Measurements from ENCODE around the gene CDC14B. TPM values are rescaled to one million over a fixed set of nuclear protein-coding genes. Genes with fewer than 3 reads are reported as not detected.

The CDC14B gene
- total RNA-seq, 2 donors from 2014 or later = 11.7 to 13.9 TPM

GRCh38 chr9:96486386-96487028 is 133.1 kb downstream of the CDC14B start:
- Mint-ChIP-seq H3K36me3 (ENCODE audit: insufficient read depth in 2 of 2) (peaks cover 2 to 16% of the 10 kb centered on the region in 2 donors), H3K4me1 (ENCODE audit: low read depth) (peaks cover 31% of the 10 kb centered on the region), H3K27ac (no peak overlapping the region), H3K27me3 (ENCODE audit: low read depth) (no peaks in the 10 kb centered on the region), H3K4me3 (no peak overlapping the region), H3K9me3 (no peaks in the 10 kb centered on the region)
- DNase-seq = no peak
- no peak for ATAC-seq (replicated peaks in 1 of 2)

GRCh38 chr9:96485280-96485679 is 134.4 kb downstream of the CDC14B start:
- Mint-ChIP-seq H3K4me3 (no peak overlapping the region), H3K27ac (peak overlapping the region; percentile 79)

GRCh38 chr9:96484521-96484931 is 135.1 kb downstream of the CDC14B start:
- Mint-ChIP-seq H3K36me3 (ENCODE audit: insufficient read depth in 2 of 2) (peaks cover 2 to 14% of the 10 kb centered on the region in 2 donors), H3K27me3 (ENCODE audit: low read depth) (no peaks in the 10 kb centered on the region), H3K4me3 (peak overlapping the region; percentile 15 to 59), H3K4me1 (ENCODE audit: low read depth) (peaks cover 25% of the 10 kb centered on the region), H3K27ac (peak overlapping the region; percentile 79), H3K9me3 (no peaks in the 10 kb centered on the region)
- ATAC-seq (replicated peaks in 1 of 2) (peak; percentile 82 to 88), DNase-seq (peak; percentile 11 to 22)

More at GRCh38 chr9:96485280-96485679, 134.4 kb downstream of the CDC14B start:
- peaks cover 25% of the 10 kb centered on the region for H3K4me1 Mint-ChIP-seq (ENCODE audit: low read depth)
- H3K27me3 Mint-ChIP-seq (ENCODE audit: low read depth) = no peaks in the 10 kb centered on the region
- H3K36me3 Mint-ChIP-seq (ENCODE audit: insufficient read depth in 2 of 2) = peaks cover 2 to 16% of the 10 kb centered on the region in 2 donors
- DNase-seq = no peak
- ATAC-seq (replicated peaks in 1 of 2) = no peak
- H3K9me3 Mint-ChIP-seq = no peaks in the 10 kb centered on the region

GRCh38 chr9:96483733-96484390 is 135.8 kb downstream of the CDC14B start:
- no peak for ATAC-seq (replicated peaks in 1 of 2)

GRCh38 chr9:96483197-96483596 is 136.4 kb downstream of the CDC14B start:
- no peak overlapping the region for H3K27ac Mint-ChIP-seq
- DNase-seq (no peak), ATAC-seq (replicated peaks in 1 of 2) (no peak)
- no peak overlapping the region for H3K4me3 Mint-ChIP-seq
- H3K4me1 Mint-ChIP-seq (ENCODE audit: low read depth) = peaks cover 36% of the 10 kb centered on the region
- no peaks in the 10 kb centered on the region for H3K9me3 Mint-ChIP-seq
- no peaks in the 10 kb centered on the region for H3K27me3 Mint-ChIP-seq (ENCODE audit: low read depth)
- peaks cover 5 to 11% of the 10 kb centered on the region in 2 donors for H3K36me3 Mint-ChIP-seq (ENCODE audit: insufficient read depth in 2 of 2)

More at GRCh38 chr9:96483733-96484390, 135.8 kb downstream of the CDC14B start:
- peak overlapping the region; percentile 79 for H3K27ac Mint-ChIP-seq
- DNase-seq = no peak
- peaks cover 3 to 11% of the 10 kb centered on the region in 2 donors for H3K36me3 Mint-ChIP-seq (ENCODE audit: insufficient read depth in 2 of 2)
- peaks cover 29% of the 10 kb centered on the region for H3K4me1 Mint-ChIP-seq (ENCODE audit: low read depth)
- H3K9me3 Mint-ChIP-seq = no peaks in the 10 kb centered on the region
- H3K27me3 Mint-ChIP-seq (ENCODE audit: low read depth) = no peaks in the 10 kb centered on the region
- peak overlapping the region in 1 of 2 donors; percentile 12 for H3K4me3 Mint-ChIP-seq

GRCh38 chr9:96482476-96482875 is 137.2 kb downstream of the CDC14B start:
- DNase-seq (no peak), ATAC-seq (replicated peaks in 1 of 2) (no peak)
- Mint-ChIP-seq H3K9me3 (no peaks in the 10 kb centered on the region), H3K4me3 (no peak overlapping the region), H3K4me1 (ENCODE audit: low read depth) (peaks cover 43% of the 10 kb centered on the region), H3K27ac (no peak overlapping the region), H3K36me3 (ENCODE audit: insufficient read depth in 2 of 2) (peaks cover 5 to 11% of the 10 kb centered on the region in 2 donors), H3K27me3 (ENCODE audit: low read depth) (no peaks in the 10 kb centered on the region)

- no peaks in the 10 kb centered on the region for H3K9me3 Mint-ChIP-seq
- H3K4me3 Mint-ChIP-seq = no peak overlapping the region
- peaks cover 5 to 10% of the 10 kb centered on the region in 2 donors for H3K36me3 Mint-ChIP-seq (ENCODE audit: insufficient read depth in 2 of 2)
- H3K27ac Mint-ChIP-seq = no peak overlapping the region
- no peaks in the 10 kb centered on the region for H3K27me3 Mint-ChIP-seq (ENCODE audit: low read depth)
- DNase-seq (no peak), ATAC-seq (replicated peaks in 1 of 2) (peak; percentile 6 to 19)
- H3K4me1 Mint-ChIP-seq (ENCODE audit: low read depth) = peaks cover 43% of the 10 kb centered on the region
These were observed 138.9 kb downstream of the CDC14B start for GRCh38 chr9:96480736-96481135.

- Mint-ChIP-seq H3K4me3 (peak overlapping the region; percentile 60 to 73), H3K4me1 (ENCODE audit: low read depth) (peaks cover 32% of the 10 kb centered on the region), H3K27me3 (ENCODE audit: low read depth) (no peaks in the 10 kb centered on the region), H3K36me3 (ENCODE audit: insufficient read depth in 2 of 2) (peaks cover 3 to 4% of the 10 kb centered on the region in 2 donors), H3K27ac (peak overlapping the region; percentile 91), H3K9me3 (no peaks in the 10 kb centered on the region)
- DNase-seq = peak; percentile 27 to 44
- peak; percentile 77 to 85 for ATAC-seq (replicated peaks in 1 of 2)
These were observed 140.7 kb downstream of the CDC14B start for GRCh38 chr9:96478829-96479371.

GRCh38 chr9:96476591-96476990 is 143.1 kb downstream of the CDC14B start:
- Mint-ChIP-seq H3K27me3 (ENCODE audit: low read depth) (no peaks in the 10 kb centered on the region), H3K9me3 (no peaks in the 10 kb centered on the region), H3K27ac (no peak overlapping the region), H3K4me3 (no peak overlapping the region), H3K4me1 (ENCODE audit: low read depth) (peaks cover 18% of the 10 kb centered on the region), H3K36me3 (ENCODE audit: insufficient read depth in 2 of 2) (peaks cover 2 to 3% of the 10 kb centered on the region in 2 donors)
- peak; percentile 18 to 67 for ATAC-seq (replicated peaks in 1 of 2)
- peak in 1 of 2 donors; percentile 22 for DNase-seq

- no peaks in the 10 kb centered on the region for H3K27me3 Mint-ChIP-seq (ENCODE audit: low read depth)
- DNase-seq (no peak), ATAC-seq (replicated peaks in 1 of 2) (no peak)
- H3K4me3 Mint-ChIP-seq = no peak overlapping the region
- no peak overlapping the region for H3K27ac Mint-ChIP-seq
- no peaks in the 10 kb centered on the region for H3K9me3 Mint-ChIP-seq
- H3K4me1 Mint-ChIP-seq (ENCODE audit: low read depth) = peaks cover 18% of the 10 kb centered on the region
- peaks cover 2 to 3% of the 10 kb centered on the region in 2 donors for H3K36me3 Mint-ChIP-seq (ENCODE audit: insufficient read depth in 2 of 2)
These were observed 143.6 kb downstream of the CDC14B start for GRCh38 chr9:96476013-96476412.

- Mint-ChIP-seq H3K4me1 (ENCODE audit: low read depth) (no peaks in the 10 kb centered on the region), H3K36me3 (ENCODE audit: insufficient read depth in 2 of 2) (peaks cover 2 to 6% of the 10 kb centered on the region in 2 donors), H3K27ac (no peak overlapping the region), H3K27me3 (ENCODE audit: low read depth) (no peaks in the 10 kb centered on the region), H3K9me3 (no peaks in the 10 kb centered on the region), H3K4me3 (no peak overlapping the region)
- DNase-seq (no peak), ATAC-seq (replicated peaks in 1 of 2) (no peak)
These were observed 151.9 kb downstream of the CDC14B start for GRCh38 chr9:96467784-96468183.

GRCh38 chr9:96464426-96464825 is 155.2 kb downstream of the CDC14B start:
- H3K36me3 Mint-ChIP-seq (ENCODE audit: insufficient read depth in 2 of 2) = peaks cover 2 to 6% of the 10 kb centered on the region in 2 donors
- no peak overlapping the region for H3K27ac Mint-ChIP-seq
- H3K4me1 Mint-ChIP-seq (ENCODE audit: low read depth) = peaks cover 4% of the 10 kb centered on the region
- no peak for ATAC-seq (replicated peaks in 1 of 2)
- no peaks in the 10 kb centered on the region for H3K9me3 Mint-ChIP-seq
- no peaks in the 10 kb centered on the region for H3K27me3 Mint-ChIP-seq (ENCODE audit: low read depth)
- no peak overlapping the region for H3K4me3 Mint-ChIP-seq
- no peak for DNase-seq

- Mint-ChIP-seq H3K36me3 (ENCODE audit: insufficient read depth in 2 of 2) (peaks cover 2 to 10% of the 10 kb centered on the region in 2 donors), H3K4me3 (no peak overlapping the region), H3K9me3 (no peaks in the 10 kb centered on the region), H3K4me1 (ENCODE audit: low read depth) (peaks cover 9% of the 10 kb centered on the region), H3K27me3 (ENCODE audit: low read depth) (no peaks in the 10 kb centered on the region), H3K27ac (no peak overlapping the region)
- no peak for DNase-seq
- ATAC-seq (replicated peaks in 1 of 2) = no peak
These were observed 157.1 kb downstream of the CDC14B start for GRCh38 chr9:96462541-96462940.

Data from activated T-cell treated with anti-CD3 and anti-CD28 coated beads, Interleukin-2, amount 50 U/mL, for 72 hours (primary cell).